HG02763 (cell line): Measurements from ENCODE around the gene C6orf163.
A peak's percentile ranks its signal among the peaks of the same experiment; 100 is the strongest.
"Not testable (repeated sequence)": the region's sequence is repeated elsewhere in the genome, so short reads cannot be mapped to it uniquely, and the experiment has no call there.

ENCODE experiments used
- ATAC-seq: cut with Tn5 transposase; IDR thresholded peaks from one replicate; pipeline ENCODE4 v1.9.1; 2021; ENCODE audit warnings: mild to moderate bottlenecking, moderate library complexity; ENCODE audit not compliant: unreplicated experiment

C6orf163 gene

GRCh38 chr6:87344731-87345130, at the start of gene C6orf163:
Gene C6orf163, plus strand, starts transcription at chr6:87344813. Its CDS starts 287 bp downstream, at chr6:87345100.
- ATAC-seq: no peak

GRCh38 chr6:87297119-87297518, 47.5 kb upstream of the C6orf163 start:
- ATAC-seq: no peak

GRCh38 chr6:87301277-87301676, 43.3 kb upstream of the C6orf163 start:
- not testable (repeated sequence) for ATAC-seq

- ATAC-seq: no peak
These were observed 35.6 kb upstream of the C6orf163 start for GRCh38 chr6:87308970-87309369.

GRCh38 chr6:87312860-87313259, 31.8 kb upstream of the C6orf163 start:
- ATAC-seq: no peak

- ATAC-seq: no peak
These were observed 29.5 kb upstream of the C6orf163 start for GRCh38 chr6:87315071-87315470.

GRCh38 chr6:87319271-87319987, 25.2 kb upstream of the C6orf163 start:
- ATAC-seq: no peak

- peak; percentile 100 for ATAC-seq
These were observed 22.1 kb upstream of the C6orf163 start, which contains the start of gene SMIM8 for GRCh38 chr6:87322304-87323212. Gene SMIM8, plus strand, starts transcription at chr6:87322588. Its CDS starts 14,444 bp downstream, at chr6:87337032.

GRCh38 chr6:87323880-87324279, 20.7 kb upstream of the C6orf163 start:
- ATAC-seq: not testable (repeated sequence)

- ATAC-seq: no peak
These were observed 13.7 kb upstream of the C6orf163 start for GRCh38 chr6:87330961-87331360.

GRCh38 chr6:87333033-87333432, 11.6 kb upstream of the C6orf163 start:
- no peak for ATAC-seq

- no peak for ATAC-seq
These were observed 10.9 kb upstream of the C6orf163 start for GRCh38 chr6:87333591-87334181.

GRCh38 chr6:87334683-87335082, 9.9 kb upstream of the C6orf163 start:
- ATAC-seq: no peak

- ATAC-seq: no peak
These were observed 8.2 kb upstream of the C6orf163 start for GRCh38 chr6:87336367-87336766.

GRCh38 chr6:87340230-87340629, 4.4 kb upstream of the C6orf163 start:
- ATAC-seq: no peak

- no peak for ATAC-seq
These were observed 3.5 kb upstream of the C6orf163 start for GRCh38 chr6:87341158-87341557.

GRCh38 chr6:87341899-87342298, 2.7 kb upstream of the C6orf163 start:
- peak; percentile 79 for ATAC-seq

GRCh38 chr6:87342829-87343228, 1.8 kb upstream of the C6orf163 start:
- no peak for ATAC-seq

GRCh38 chr6:87346700-87347099, 2.1 kb downstream of the C6orf163 start:
- no peak for ATAC-seq

GRCh38 chr6:87349896-87350295, 5.3 kb downstream of the C6orf163 start:
- no peak for ATAC-seq

GRCh38 chr6:87350516-87350915, 5.9 kb downstream of the C6orf163 start:
- ATAC-seq: no peak
